HG03196 (cell line): Measurements from ENCODE around the gene GNAO1.

ENCODE experiments used
- ATAC-seq: cut with Tn5 transposase; IDR thresholded peaks from one replicate; pipeline ENCODE4 v1.9.1; 2021; ENCODE audit not compliant: unreplicated experiment

GNAO1 gene

DNA sequence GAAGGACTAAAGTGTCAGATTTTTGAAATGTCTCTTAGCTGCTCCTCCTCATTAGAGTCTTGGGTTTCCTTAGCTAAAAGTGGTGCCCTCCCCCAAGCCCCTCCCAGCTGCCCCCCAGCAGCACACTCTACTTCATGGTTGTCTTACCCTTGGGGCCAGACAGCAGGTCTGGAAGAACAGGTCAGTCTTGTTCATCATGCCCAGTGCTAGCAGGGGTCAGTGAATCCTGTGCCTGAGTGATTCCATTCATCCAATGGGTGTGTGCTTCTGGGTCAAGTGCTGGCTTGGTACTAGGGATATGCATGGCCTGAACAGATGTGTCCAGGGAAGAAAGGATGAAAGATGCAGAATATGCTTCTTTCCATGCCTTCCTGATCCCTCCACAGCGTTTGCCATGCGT is 93.2 kb downstream of the GNAO1 start:
- ATAC-seq = no peak

DNA sequence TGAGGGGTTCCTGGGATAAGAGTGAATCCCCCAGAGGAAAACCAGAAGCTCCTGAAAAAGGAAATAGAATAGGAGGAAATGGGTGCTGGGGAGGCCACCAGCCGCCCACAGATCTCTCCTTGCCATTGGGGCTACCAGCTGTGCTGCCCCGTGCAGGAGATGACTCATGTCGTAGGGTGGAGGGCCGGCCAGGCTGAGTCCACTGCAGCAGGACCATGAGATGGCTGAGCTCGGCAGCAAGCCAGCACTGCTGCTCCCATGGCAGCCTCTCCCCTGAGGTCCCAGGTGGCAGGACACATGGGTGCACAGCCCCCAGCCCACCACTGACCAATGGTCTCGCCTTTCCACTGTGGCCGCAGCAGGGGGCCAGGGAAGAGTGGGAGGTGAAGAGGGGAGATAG is 95.5 kb downstream of the GNAO1 start:
- no peak for ATAC-seq

DNA sequence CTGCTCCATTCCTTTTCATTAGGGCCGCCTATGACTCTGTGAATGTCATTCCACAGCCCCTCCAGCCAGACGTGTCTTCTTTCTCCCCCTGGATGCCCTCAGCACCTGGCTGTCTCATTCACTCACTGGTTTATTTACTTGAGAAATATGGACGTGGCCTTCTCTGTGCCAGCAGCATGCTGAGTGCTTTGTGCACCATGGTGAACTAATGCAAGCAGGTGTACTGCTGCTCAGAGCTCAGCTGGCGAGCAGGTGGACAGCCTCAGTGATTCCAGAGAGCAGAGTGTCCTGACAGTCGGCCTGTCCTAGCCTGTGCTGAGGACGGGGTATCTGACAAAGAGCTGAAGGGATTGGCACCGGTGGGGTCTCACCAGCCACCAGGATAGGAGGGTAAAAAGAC is 96.7 kb downstream of the GNAO1 start:
- ATAC-seq = no peak

DNA sequence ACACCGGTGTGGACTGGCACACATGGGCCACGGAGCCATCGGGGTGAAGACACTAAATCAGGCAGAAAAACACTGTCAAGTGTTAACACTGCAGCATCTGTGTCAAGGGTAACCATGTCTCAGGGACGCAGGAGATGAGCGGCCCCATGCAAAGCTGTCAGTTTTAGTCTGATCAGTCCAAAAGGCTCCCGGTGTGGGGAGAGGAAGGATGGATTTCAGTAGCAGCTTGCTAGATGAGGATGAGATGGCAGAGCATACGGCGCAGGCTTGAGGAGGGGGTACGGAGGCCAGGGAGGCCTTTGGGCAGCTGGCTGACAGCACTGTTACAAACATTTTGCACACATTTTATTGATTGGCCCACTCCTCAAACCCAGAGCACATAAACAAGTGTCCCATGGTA is 98.1 kb downstream of the GNAO1 start:
- no peak for ATAC-seq

DNA sequence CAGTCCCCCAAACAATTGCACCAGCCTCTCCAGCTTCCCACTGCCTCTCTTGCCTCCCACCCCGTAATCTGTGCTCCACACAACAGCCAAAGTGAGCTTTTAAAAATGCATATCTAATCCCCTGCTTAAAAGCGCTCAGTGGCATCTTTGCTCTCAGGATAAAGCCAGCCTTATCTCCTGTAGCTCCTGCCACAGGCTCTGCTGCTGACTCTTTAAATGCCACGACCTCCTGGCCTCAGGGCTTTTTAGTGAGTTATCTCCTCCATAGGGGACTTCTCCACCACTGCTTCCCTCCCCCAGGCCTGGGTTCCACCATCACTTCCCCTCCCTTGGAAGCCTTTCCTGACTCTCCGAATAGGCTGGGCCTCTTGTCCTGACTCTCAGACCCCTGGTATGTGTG is 98.6 kb downstream of the GNAO1 start:
- ATAC-seq = no peak

DNA sequence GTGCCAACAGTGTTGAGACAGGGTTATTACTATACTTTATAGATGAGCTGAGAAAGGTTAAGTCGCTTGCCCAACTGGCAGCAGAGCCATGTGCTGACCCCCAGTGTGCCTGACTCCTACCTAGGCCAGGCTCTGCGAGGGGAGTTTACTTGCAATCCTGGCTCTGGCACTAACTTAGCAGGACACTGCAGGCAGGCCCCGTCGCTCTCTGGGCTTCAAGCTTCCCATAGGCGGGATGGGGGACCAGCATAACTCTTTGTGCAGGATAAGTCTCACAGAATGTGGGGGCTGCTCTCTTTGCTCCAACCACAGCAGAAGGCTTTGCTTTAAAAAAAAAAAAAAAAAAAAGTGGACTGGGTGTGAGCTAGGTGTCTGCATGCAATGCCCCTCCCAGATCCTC is 102.7 kb downstream of the GNAO1 start:
- ATAC-seq = no peak

DNA sequence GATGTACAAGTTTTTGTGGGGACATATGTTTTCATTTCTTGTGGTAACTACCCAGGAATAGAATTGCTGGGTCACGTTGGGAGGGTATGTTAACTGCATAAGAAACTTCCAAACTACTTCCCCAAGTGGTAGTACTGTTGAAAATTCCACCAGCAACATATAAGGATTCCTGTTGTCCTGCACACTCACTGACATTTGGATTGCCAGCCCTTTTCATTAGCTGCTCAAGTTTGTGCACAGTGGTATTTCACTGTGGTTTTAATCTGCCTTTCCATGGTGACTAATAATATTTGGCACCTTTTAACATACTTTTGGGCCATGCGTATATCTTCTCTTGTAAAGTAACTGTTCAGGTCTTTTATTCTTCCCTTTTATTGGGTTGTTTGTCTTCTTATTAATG is 103.3 kb downstream of the GNAO1 start:
- ATAC-seq = no peak

DNA sequence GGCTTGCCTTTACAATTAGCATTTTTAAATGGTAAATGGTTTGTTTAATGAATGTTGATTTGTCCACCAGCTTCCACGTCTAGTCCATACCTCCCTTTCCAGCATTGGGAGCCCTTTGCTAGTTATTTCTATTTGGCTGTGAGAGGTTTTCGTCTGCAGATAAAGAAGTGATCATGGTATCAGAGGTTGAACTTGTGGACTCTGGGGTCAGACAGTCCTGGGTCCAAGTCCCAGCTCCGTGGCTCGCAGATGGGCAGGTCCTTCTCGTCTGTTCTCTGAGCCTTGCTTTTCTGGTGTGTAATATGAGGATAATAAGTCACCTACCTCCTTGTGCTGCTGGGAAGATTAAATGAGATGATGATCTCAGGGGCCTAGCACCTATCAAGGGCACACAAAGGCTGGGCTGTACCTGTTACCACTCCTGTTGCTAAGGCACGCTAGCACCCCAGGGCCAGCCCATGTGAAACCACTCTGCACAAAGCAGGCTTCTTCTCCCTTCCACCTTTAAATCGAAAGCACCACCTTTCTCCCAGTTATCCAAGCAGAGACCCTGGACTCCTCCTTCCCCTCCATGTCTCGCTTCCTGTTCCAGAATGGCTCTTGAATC is 103.9 kb downstream of the GNAO1 start:
- ATAC-seq = no peak

DNA sequence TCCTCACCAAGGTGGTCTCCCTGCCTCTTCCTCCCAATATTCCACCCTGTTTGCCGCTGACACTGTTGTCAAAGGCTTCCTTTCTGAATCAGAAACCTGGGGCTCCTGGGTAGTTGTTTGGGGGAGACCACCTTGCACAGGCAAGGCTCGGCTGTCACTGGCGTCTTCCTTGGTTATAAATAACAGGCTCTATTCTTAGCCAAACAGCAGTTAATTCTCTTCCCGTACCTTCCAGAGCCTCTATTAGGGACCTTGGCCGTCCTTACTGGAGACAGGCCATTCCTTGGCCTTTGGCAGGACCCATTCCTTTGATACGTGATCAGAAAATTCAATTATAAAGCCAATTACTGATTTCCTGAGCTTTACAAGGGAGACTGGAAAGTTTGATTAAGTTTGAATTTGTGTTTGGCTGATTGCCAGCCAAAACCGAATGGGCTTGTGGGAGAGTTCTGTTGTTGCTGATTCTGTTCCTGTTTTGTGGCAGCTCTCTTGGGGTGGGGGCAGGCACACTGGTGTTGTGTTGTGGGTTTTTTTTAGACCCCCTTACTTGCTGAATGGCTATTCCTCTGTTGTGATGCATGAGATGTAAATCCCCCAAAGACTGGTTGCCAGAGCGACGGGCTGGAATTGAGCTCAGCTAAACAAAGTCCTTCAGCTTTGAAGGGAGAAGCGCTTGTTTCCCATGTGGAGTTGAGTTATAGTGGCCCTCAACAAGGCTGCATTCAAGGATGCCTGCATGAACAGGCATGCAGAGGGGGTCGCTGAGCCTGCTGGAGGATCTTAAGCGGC is 104.6 kb downstream of the GNAO1 start:
- no peak for ATAC-seq

DNA sequence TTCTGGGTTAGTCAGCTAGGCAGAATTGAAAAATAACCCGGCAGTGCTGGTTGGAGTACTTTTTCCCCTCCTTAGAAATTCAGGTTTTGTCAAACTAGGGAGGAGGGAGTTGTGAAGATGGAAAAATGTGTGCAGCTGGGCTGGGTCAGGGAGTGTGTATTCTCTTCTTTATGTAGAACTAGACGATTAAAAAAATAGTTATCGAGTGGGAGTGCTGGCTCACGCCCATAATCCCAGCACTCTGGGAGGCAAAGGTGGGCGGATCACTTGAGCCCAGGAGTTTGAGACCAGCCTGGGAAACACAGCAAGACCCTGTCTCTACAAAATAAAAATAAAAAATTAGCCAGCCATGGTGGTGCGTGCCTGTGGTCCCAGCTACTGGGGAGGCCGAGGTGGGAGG is 106.4 kb downstream of the GNAO1 start:
- no peak for ATAC-seq

DNA sequence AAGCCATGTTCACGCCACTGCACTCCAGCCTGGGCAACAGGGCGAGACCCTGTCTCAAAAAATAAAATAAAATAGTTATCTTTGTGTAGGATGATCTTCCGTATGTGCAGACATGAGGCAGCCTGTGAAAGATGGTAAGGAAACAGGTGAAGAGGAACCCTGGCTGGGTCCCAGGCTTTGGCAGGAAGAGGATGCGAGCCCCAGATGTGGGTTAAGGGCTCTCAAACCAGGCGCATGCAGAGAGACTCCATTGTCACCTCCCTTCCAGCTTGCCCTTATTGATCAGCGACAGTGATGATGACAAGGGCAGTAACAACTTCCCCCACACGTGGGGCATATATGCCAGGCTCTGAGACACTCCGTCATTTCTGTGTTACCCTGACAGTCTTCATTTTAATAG is 106.8 kb downstream of the GNAO1 start:
- no peak for ATAC-seq

DNA sequence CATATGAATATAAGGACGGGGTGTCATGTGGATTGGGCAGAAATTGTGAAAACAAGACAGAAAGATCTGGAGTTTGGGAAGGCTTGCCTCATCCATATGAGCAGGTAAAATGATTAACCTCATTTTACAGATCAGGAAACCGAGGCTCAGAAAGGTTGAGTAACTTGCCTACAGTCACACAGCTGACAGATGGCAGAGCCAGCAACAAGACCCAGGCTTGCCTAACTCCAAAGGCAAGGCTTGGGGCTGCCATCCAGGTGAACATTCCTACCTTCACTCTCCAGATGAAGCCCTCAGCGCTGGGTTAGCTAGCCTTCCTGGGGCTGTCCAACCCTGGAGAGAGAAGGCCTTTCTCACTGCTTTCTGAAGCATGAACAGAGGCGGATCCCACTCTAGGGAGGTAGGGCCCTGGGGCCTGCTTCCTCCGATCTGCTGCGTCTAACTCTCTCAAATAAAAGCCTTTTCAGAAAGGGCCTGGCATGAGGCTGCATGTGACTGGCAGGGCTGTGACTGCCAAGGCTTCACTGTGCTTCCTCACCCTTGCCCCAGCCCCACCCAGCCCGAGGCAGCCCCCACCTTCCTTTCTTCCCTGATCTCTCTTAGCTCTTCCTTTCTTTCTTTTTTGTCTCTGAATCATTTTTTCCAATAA is 107.8 kb downstream of the GNAO1 start:
- ATAC-seq = no peak

DNA sequence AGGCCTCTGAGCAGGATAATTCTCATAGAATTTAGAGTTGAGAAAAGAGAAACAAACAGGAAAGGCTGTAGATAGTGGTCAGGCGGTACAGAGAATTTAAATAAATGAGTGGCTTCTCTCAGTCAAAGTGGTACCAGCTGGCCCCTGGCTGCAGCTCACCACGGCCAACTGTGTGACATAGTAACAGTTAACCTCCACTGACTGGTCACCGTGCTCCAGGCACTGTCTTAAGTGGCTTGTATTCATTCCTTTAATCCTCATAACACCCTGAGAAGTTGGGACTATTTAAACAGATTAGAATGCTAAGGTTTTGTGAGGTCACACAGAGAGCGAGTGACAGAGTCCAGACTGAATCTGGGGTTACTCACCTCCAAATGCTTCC is 108.9 kb downstream of the GNAO1 start:
- no peak for ATAC-seq

DNA sequence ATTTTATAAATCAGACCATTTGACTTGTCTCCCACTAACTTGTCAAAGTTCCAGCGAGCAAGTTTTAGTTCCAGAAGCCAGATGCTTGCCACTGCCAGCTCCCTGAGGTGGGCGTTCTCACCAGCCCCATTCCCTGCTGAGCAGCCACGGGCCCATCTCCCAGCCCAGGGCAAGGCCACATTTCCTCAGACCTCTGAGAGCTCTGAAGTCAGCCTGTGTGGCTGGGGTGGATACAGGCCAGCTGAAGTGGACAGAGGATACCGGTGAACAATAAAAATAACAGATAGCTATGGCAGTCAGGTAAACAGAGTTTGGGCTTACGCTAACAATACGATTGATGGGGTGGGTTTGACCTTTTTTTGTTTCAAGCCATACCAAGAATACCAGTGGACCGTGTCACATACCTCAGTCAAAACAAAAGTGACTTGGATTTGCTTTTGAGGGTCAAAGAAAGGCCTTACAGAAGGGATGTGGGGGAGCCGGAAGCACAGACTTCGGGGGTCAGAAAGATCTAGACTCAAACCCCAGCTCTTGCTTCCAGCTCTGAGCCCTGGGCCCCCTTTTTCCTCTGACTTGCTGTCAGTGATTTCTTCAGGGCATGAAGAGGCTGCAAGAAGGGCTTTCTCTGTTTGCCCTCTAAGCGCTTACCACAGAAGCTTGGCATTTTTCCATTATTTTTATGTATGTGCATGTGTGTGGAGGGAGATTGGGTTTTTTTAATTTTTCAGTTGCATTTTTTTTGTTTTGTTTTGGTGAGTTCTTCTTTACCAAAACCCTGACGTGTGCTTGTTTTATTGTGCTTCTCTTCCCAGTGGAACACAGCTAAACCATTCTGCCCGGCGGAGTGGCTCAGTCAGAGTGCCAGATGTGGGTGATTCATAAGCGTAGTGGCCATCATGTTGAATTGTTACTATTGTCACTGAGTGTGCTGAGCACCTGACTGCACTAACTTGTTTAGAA is 109.9 kb downstream of the GNAO1 start:
- ATAC-seq = no peak

DNA sequence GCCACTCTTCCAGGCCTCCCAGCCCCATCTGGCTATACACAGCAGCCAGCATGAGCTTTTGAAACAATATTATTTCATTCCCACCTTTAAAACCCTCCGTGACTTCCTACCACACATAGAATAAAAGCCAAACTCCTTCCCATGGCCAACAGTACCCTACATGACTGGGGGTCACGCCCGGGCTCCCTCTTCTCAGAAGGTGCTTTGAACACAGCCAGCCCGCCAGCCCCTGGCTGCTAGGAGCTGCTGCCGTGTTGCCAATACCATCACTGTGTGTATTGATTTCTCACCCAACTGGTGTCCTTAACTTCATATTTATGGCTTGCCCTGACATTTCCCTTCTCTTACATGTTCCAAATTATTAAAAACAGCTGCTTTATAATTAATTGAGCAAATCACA is 111.2 kb downstream of the GNAO1 start:
- no peak for ATAC-seq

DNA sequence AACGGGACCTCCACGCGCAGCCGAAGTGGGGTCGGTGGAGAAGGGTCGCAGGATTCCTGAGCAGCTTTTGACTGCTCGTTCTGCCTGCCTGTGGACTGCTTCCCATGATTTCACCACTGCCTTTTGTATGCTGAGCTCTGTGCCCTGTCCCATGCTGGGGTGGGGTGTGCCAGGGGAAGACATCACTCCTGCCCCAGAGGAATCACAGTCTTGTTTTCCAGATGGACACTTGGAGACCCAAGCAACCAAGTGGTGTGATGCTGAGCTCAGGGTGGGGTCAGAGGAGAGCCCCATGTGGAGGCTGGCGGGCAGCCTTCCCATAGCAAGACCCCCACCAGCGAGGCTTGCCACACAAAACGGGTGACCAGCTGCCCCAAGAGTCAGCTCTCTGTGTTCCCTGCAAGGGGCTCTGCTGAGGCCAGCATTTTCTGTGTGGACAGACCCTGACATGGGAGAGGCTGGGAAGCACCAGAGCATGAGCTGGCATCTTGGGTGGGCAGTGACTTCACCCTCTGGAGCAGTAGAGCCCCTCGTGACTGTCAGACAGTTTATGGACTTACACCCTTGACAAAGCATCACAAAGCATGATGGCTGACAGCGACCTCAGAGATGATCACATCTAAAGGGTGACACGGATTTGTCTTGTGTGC is 111.9 kb downstream of the GNAO1 start:
- ATAC-seq = no peak

DNA sequence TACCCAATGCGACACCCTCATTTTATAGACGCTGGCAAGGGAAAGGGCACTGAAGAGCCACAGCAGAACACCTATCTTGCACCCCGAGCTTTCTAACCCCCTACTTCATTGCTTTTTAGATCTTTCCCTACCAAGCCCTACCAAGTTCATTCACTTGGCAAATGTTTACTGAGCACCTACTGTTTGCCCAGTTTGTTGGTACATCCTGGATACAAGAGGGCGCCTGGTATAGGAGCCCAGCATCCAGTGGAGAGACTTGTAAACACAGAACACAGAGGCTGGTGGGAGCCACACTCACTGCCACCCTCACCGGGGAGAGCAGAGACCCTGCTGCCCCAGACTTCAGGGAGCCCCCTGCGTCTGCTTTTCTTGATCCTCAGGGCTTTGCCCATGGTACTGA is 112.6 kb downstream of the GNAO1 start:
- no peak for ATAC-seq

DNA sequence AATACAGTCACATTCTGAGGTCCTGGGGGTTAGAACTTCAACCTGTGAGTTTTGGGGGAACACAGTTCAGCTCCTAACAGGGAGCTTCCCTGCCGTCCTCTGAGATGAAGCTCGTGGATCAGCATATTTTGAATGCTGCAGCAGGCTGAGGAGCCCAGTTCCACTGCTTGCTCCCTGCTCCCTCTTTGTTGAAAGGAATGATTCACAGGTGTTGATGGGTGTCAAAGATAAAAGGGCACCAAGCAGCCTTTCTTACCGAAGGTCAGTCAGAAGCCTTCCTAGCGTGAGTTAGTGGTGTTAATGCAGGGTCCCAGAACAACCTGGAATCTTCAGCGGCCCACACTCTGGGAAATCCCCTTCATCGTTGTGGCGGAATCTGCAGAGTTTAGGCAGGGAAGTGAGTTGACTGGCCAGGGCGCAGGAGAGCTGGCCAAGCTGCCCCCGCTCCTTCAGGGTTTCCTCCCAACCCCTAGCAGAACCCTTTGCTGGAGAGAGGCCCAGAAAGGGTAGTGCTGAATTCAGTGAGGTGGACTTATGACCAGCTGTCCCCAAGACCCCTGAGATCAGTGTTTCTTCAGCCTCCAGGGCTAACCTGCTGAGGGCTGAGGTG is 114.8 kb downstream of the GNAO1 start:
- ATAC-seq = no peak

DNA sequence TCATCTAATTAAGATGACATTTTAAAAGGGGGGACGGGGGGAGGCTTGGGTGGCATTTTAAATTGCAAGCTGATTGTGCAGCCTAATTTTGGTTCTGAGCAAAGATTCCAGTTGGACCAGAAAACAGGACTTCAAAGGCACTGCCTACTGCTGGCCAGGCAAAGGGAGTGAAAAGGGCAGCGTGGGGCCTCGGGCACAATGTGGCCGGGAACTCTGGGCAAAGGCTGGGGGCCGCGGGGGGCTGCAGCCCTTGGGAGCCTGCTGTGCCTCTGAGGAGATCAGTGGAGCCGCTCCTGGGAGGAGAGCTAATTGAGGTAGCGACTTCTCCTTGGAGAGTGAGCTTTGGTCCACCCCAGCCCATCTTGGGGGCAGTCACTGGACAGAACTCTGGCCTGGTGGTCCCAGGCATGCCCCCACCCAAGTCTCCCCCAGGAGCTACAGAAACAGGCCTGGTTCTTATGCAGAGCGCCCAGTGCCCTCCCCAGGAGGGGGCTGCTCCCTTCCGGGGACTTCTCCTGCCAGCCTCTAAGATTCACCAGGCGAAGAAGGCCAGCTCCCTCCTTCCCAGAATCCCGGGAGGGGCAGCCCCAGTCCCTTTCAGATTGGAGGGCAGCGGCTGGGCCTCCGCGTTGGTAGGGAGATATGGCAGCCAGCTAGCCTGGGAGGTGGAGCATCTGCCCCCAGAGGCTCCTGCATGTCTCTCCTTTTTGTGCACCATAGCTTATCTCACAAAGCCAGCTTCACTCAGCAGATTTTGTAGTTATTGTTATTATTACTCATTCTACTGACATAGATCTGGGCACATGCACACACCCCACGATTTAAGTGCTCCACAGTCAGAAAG is 115.6 kb downstream of the GNAO1 start:
- no peak for ATAC-seq

DNA sequence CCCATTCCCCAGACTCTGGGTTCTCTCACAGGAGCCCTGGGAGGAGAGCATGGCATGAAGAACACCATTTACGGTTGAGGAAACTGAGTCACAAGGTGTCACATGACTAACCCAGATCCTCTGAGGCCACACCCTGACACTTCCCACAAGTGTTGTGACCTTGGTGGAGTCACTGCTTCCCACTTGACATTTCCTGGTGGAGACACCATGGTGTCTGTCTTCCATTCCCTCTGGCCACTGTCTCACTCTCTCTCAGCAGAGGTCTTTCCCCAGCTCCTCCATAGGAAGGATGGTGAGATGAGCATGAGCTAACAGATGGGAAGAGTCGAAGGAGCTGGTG is 116.2 kb downstream of the GNAO1 start:
- ATAC-seq = no peak
